ENCODE data around the gene RCC2.
"Not testable (repeated sequence)": the region's sequence is repeated elsewhere in the genome, so short reads cannot be mapped to it uniquely, and the experiment has no call there.

RCC2 gene

GRCh38 chr1:17439250-17440073 lies at the start of gene RCC2:
Gene RCC2 (minus strand): TSS chr1:17439677. CDS start chr1:17438514, 1,163 bp downstream.
- no peak for FAIRE-seq

- FAIRE-seq, result no peak
Observed at GRCh38 chr1:17486242-17486641, 46.8 kb upstream of the RCC2 start.

GRCh38 chr1:17485281-17485680 lies 45.8 kb upstream of the RCC2 start:
- FAIRE-seq, result no peak

- FAIRE-seq, result not testable (repeated sequence)
Observed at GRCh38 chr1:17481981-17482380, 42.5 kb upstream of the RCC2 start.

- FAIRE-seq, result no peak
Observed at GRCh38 chr1:17480846-17481245, 41.4 kb upstream of the RCC2 start.

- no peak for FAIRE-seq
Observed at GRCh38 chr1:17475752-17476151, 36.3 kb upstream of the RCC2 start.

GRCh38 chr1:17474836-17475555 lies 35.5 kb upstream of the RCC2 start:
- not testable (repeated sequence) for FAIRE-seq

- FAIRE-seq, result no peak
Observed at GRCh38 chr1:17472814-17473213, 33.3 kb upstream of the RCC2 start.

- no peak for FAIRE-seq
Observed at GRCh38 chr1:17471393-17471792, 31.9 kb upstream of the RCC2 start.

- no peak for FAIRE-seq
Observed at GRCh38 chr1:17470021-17470799, 30.7 kb upstream of the RCC2 start.

- not testable (repeated sequence) for FAIRE-seq
Observed at GRCh38 chr1:17468357-17469265, 29.1 kb upstream of the RCC2 start.

GRCh38 chr1:17466359-17466758 lies 26.9 kb upstream of the RCC2 start:
- FAIRE-seq, result no peak

GRCh38 chr1:17465228-17465627 lies 25.8 kb upstream of the RCC2 start:
- no peak for FAIRE-seq

GRCh38 chr1:17463991-17464390 lies 24.5 kb upstream of the RCC2 start:
- no peak for FAIRE-seq

- FAIRE-seq, result no peak
Observed at GRCh38 chr1:17462669-17463068, 23.2 kb upstream of the RCC2 start.

- FAIRE-seq, result no peak
Observed at GRCh38 chr1:17460219-17460618, 20.7 kb upstream of the RCC2 start.

- no peak for FAIRE-seq
Observed at GRCh38 chr1:17458794-17459193, 19.3 kb upstream of the RCC2 start.

GRCh38 chr1:17452686-17453085 lies 13.2 kb upstream of the RCC2 start:
- no peak for FAIRE-seq

- FAIRE-seq, result not testable (repeated sequence)
Observed at GRCh38 chr1:17452203-17452602, 12.7 kb upstream of the RCC2 start.

GRCh38 chr1:17451731-17452130 lies 12.3 kb upstream of the RCC2 start:
- FAIRE-seq, result no peak

- no peak for FAIRE-seq
Observed at GRCh38 chr1:17447501-17447992, 8.1 kb upstream of the RCC2 start.

- FAIRE-seq, result no peak
Observed at GRCh38 chr1:17442841-17443240, 3.4 kb upstream of the RCC2 start.
